SK-N-MC (cell line): Measurements from ENCODE around the gene OTOGL.

Experiments
- EZH2 ChIP-seq: fragments of 200-600 bp; sonication (generic); IDR thresholded peaks from one replicate; pipeline ENCODE4 v1.6.1; 2017; ENCODE audit warnings: antibody characterized with exemption
- POLR2AphosphoS5 ChIP-seq: IDR thresholded peaks from 2 replicates; pipeline ENCODE4 v1.6.1; 2012; ENCODE audit warnings: mild to moderate bottlenecking, low read depth, low read length, borderline replicate concordance

GRCh38 chr12:80332827-80333226 lies 233.5 kb downstream of the OTOGL start:
- TF ChIP-seq POLR2AphosphoS5 (no peak), EZH2 (no peak)
